GM18861 (cell line): ENCODE measurements around the gene PLEKHA5.
"Not testable (repeated sequence)": the region's sequence is repeated elsewhere in the genome, so short reads cannot be mapped to it uniquely, and the experiment has no call there.

Source experiments
- ATAC-seq: cut with Tn5 transposase; IDR thresholded peaks from one replicate; pipeline ENCODE4 v1.9.1; 2021; ENCODE audit not compliant: unreplicated experiment

PLEKHA5 gene

DNA sequence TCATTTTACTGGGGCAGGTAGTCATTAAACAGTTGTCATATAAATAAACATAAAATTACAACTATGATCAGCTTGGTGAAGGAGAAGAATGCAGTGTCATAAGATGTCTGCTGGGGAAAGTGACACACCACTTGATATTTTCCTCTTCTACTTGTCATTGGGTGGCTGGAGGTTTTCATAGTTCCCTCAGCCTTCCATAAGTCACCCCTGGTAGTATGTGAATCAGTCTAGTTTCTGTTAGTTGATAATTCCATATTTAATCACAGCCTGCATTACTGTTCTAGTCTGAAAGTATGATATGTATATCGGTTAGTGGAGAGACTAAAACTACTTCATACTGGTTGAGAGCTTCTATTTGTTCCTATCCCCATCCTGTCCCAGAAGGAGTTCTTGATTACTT lies 38.2 kb downstream of the PLEKHA5 start:
- ATAC-seq, result no peak

DNA sequence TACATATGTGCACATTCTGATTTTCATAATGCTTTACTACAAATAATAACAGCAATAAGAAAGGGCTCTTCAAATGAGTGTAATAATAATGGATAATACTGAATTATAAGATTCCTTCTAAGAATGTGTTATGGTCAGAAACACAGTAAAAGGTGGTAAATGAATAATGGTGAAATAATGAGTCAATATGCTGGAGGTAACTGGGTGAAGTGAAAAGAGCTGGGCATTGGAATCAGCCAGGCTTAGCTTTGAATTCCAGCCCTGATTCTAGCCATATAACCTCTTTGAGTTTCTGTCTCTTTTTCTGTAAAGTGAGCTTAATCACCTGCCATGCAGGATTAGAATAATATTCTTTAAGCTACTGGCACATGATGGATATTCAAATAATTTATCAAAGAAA lies 39.1 kb downstream of the PLEKHA5 start:
- no peak for ATAC-seq

DNA sequence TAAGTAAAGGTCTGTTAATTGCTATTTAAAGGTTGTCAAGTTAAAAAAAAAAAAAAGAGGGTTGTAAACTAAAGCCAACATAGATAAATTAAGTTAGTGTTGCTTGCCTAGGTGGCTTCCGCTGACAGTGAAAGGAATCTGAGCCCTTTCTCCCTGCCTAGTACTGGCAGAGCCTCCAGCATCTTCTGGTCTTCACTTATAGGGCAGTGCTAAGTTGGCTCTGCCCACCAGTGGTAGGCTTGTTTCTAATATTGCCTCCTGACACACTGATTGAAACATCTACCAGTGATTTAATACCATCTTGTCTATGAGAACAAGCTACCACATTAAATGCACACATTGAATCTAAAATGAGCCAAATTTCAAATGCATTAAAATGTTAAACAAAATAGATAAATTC lies 39.7 kb downstream of the PLEKHA5 start:
- no peak for ATAC-seq

DNA sequence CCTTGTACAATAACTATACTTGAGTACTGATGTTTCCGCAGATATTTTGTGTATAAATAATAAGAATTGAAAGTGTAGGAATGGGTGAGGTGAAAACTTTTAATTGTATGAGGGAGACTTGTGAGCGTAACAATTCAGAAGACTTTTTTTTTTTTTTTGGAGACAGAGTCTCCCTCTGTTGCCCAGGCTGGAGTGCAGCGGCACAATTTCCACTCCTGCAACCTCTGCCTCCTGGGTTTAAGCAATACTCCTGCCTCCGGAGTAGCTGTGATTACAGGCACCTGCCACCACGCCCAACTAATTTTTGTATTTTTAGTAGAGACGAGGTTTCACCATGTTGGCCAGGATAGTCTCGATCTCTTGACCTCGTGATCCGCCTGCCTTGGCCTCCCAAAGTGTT lies 40.8 kb downstream of the PLEKHA5 start:
- not testable (repeated sequence) for ATAC-seq

DNA sequence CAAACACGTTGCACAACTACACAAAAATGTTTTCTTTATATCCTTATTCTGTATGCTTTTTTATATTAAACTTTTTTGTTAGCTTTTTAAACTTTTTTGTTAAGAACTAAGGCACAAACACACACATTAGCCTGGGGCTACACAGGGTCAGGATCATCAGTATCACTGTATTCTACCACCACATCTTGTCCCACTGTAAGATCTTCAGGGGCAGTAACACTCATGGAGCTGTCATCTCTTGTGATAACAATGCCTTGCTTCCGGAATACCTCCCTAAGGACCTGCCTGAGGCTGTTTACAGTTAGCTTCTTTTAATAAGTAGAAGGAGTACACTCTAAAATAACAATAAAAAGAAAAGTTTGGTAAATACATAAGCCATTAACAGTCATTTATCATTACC lies 42.2 kb downstream of the PLEKHA5 start:
- no peak for ATAC-seq

DNA sequence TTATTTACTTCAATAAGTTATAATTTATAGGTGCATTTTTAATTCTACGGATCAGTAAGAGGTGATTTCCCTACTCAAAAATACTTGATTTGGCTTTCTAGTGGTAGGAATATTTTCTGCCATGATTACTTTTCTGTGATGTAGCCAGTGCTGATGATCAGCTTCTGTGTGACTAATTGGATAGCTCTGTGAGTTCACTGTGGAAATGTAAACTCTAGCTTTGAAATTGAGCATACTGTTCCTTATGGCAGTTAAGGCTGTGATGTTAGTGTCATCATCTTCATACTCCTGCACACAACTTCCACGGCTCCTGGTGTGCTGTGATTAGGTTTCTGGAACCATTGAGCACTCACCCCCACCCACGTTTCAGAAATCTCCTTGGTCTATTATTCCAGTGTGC lies 48.2 kb downstream of the PLEKHA5 start:
- ATAC-seq, result no peak

DNA sequence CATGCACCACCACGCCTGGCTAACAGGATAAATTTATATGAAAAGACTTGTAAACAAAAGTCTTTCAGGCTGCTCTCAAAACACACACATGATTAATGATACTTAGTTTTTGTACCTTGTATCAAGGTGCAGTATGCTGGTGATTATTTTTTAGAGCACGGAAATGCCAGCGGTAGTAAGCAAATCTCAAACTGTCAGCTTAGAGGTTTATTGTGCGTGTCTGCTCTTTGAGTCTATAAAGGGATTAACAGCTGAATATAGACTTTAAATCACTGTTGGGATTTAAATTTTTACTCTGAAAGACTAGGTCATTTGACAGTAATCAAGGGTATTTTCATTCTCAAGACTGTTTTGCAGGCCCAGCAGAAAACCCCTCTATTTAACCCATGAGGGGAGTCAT lies 50.5 kb downstream of the PLEKHA5 start:
- no peak for ATAC-seq

DNA sequence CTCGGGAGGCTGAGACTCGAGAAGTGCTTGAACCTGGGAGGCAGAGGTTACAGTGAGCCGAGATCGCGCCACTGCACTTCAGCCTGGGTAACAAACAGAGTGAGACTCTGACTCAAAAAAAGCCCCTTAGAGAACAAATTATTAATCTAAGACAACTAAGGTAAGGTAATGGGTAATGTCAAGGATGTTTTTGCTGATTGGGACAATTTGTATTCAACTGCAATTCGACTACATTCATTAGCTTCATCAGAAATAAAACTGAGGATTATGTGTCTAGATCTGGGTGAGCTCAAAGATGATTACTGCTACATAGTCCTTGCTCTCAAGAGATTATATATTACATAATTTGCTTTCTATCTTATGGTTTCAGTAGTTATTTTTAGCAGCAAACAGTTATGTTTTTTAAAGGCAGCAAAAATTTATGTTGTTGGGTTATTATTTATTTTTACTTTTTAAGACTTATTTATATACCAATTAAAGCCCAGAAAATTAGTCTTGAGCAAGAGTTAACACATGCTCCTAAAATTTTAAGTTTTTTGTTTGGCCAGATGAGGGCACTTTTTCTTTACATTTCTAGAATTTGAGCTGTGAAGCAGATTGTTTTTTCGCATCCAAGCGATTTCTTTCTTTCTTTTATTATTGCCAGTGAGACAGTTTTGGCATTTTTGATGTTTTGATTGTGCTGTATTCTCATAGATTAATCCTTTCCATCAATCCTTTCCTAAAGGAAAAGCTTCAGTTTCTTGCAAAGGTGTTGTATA lies 52.3 kb downstream of the PLEKHA5 start:
- no peak for ATAC-seq

DNA sequence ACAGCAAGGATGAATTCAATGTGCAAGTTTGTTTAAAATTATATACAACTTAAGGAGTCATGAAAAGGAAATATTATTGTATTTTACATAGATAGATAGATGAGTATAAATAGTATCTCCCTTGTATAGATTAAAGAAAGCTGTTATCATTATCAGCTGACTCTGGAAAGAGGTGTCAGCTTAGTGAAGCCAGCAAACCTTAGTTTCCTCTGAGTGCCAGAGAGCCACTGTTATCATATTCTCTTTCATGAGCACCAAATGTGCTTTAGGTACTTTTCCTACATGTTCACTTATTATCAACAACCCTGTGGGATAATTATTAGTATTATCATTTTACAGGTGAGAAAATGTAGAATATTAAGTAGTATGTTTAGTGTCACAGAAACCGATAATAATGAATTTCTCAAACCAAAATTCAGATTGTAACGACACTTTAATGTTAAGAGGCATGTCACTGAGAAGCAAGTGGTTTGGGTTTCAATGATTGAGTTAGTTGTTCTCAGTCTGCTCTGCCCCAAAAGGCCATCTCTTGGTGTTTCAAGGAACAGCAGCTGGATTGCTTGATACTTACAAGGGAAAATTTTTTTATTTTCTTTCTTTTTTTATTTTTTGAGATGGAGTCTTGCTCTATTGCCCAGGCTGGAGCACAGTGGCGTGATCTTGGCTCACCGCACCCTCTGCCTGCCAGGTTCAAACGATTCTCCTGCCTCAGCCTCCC lies 53.7 kb downstream of the PLEKHA5 start:
- no peak for ATAC-seq

DNA sequence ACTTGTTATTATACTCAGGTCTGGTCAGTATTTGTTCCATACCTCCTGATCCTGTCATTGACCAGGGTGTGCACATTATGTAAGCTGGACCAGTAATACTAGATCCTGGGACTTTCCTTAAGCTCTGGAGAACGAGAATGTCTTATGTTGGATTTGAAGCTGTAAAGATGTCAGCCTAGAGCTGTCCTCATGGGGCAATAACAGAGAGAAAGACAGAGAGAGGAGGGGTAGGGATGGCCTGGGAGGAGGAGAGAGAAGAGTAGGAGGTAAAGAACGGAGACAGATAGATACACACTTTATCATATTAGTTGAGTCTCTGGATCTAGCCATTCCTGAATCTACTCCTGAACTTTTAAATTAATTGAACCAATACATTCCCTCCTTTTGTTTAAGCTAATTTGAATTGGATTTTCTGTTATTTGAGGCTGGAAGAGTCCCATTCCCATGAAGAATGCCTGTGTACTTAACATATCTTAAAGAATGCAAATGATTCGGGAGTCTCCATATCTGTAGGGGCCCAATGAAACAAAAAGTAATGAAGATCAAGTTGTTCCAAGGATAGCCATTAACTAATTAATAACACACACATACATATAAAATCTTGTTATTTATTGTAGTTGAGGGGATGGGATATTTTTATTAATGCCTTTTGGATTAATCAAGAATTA lies 55.9 kb downstream of the PLEKHA5 start:
- ATAC-seq, result no peak

DNA sequence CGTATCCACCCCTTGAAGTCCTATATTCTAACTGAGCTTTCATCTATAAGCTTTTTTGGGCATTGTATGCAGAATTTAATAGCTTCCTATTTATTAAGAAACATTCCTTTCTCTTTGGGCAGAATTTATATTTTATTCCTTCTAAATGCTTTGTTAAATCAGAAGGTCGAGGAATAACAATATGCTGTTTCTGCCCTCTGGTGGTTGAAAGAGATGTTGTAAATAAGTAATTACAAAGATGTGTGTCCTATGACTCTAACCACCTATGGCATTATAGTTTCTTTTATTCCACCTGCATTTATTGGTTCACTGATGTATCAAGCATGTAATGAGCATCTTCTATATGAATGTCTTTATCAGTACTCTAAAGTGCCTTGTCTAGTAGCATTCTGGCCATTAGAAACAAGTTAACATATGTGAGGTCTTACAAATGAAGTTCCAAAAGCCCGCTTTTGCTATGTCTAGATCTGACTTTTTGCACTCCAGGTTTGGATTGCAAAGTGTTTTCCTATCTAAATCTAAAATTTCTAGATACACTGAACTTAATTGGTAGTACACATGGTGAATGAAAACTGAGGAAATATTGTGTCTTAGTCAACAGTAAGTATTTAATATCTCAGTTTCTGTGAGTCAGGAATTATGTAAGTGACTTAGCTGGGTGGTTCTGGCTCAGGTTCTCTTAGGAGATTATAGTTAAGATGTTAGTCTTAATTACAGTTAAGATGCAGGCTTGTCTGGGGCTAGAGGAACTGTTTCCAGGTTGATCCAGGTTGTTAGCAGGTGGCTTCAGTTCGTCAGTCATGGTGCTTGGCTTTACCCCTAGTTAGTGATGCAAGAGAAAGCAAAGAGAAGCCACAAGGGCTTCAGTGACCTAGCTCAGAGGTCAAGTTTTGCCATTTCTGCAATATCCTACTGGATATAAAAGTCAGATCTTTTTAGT lies 57.5 kb downstream of the PLEKHA5 start:
- ATAC-seq, result no peak

DNA sequence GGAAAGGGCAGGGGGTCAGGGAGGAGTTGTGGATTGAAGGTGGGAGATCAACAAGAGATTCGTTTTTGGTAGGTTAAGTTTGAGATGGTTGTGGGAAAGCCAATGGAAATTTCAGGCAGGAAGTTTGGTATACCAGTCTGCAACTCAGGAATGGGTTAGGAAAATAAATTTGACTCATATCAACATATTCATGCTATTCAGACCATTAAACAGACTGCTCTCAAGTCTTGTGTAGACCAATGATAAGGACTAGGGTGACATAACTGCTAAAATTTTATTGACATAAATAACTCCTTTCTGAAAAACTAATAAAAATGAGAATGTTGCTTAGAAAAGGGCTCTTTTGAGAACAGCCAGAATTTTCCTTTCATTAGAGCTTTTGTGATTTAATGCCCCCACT lies 60.0 kb downstream of the PLEKHA5 start:
- ATAC-seq, result no peak

DNA sequence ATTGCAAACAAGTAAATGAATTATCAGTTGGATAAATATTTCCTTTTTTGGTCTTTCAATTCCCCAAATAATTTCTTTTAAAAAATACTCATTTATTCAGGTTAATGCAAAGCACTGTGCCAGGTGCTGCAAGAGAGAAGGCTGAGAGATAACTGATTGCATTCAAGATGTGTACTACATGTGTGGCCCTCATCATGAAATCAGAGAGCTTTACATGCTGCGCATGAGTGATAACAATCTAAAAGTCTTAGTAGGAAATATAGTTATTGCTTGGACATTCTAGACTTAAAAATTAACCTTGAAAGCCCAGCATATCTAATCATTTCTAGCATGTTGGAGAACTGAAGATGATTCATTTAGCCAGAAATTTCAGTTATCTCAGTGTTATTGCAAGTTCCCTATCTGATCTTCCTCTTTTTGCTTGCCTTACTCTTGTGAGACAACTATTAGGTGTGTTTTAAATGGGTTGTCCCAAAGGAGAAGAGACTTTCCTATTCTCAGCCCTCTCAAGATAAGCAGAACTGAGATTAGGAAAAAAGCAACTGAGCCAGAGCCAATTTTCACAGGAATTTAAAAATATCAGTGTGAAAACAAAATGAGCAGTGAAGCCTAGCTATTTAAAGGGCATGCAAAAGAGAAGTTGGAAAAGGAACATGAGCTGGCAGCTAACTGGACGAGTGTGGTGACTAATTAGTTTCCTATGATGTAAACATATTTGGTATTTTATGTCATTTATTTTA lies 60.9 kb downstream of the PLEKHA5 start:
- ATAC-seq, result no peak

DNA sequence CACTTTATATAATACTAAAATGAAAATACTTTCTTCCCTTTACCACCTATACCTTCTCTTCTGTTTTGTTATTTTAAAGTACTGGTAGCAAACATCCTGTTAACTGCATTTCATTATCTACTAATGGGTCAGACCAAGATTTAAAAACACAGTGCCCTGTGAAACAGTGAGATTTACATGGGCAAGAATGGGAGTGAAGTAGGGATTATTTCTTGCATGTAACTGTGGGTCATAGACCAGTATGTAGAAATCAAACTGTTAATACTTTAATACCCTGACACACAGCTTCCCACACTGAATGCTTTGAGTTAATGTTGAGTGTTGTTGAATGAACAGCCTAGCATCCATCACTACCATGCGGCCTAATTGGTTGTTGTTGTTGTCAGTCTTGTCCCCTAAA lies 61.6 kb downstream of the PLEKHA5 start:
- ATAC-seq, result no peak

DNA sequence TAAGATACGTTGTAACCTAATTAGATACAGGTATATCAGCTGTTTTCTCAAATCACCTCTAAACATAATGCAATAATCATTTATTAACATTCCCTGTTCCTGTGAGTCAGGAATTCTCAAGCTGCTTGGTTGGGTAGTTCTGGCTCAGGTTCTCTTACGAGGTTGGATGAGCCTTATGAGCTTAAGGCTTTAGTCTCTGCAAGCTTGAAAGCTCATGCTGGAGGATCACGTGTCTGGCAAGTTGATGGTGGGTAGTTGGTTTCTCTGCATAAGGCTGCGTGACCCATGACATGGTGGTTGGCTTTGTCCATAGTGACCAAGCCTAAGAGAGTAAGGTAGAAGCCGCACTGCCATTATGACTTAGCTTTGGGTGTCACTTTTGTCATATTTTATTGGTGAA lies 62.0 kb downstream of the PLEKHA5 start:
- no peak for ATAC-seq

DNA sequence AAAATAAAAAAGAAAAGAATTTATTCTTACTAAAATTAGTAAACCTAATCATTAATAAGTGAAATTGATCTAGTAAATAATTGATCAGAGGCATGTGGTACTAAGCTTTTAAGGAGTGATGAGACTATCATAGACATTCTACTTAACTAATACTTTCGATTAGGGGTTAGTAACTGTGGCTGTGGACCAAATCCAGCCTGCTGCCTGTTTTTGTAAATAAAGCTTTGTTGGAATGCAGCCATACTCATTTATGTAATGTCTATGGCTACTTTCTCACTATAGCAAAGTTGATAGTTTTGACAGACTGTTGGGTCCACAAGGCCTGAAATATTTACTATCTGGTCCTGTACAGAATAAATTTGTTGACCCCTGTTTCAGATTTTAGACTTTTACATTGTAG lies 63.2 kb downstream of the PLEKHA5 start:
- no peak for ATAC-seq

DNA sequence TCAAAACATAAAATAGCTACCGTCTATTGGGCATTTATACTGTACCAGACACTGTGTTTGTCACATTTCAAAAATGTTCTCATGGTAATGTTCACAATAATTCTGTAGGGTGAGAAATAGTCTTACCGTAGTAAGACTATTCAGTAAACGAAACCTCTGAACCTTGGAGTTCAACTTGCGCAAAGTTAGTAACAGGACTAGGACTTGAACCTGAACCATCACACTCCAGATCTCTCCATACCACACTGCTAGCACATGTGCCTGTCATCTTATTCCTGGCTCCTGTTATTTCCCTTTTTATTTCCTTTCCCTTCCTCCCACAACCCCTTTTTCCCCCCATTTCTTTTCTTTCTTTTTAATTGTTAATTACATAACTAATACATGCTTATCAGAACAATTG lies 65.4 kb downstream of the PLEKHA5 start:
- ATAC-seq, result no peak

DNA sequence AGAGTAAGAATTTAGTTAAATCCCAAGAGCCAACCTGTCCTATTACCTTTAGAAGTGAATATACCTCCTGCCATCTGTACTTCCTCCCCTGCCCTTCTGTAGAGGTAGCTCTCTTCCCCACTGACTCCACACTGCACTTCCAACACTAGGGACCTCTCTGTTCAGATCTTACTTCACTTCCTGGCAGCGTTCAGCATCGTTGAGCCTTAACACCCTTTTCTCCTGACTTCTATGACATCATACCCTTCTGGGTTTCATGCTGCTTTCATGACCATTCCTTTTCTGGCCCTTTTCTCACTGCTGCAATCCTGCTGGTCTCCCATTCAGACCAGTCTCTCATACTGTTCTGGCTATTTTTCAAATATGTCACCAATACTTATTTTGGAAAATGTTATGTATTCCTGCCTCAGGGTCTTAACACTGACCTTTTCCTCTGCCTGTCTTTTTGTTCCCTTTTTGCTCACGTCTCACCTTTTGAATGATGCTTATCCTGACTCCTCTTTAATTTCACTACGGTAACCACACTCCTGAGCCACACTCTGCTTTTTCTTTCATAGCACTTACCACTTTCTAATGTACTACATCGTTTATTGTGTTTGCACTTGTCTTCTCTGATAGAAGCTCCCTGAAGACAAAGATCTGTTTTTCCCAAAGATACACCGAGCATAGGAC lies 67.6 kb downstream of the PLEKHA5 start:
- ATAC-seq, result no peak

DNA sequence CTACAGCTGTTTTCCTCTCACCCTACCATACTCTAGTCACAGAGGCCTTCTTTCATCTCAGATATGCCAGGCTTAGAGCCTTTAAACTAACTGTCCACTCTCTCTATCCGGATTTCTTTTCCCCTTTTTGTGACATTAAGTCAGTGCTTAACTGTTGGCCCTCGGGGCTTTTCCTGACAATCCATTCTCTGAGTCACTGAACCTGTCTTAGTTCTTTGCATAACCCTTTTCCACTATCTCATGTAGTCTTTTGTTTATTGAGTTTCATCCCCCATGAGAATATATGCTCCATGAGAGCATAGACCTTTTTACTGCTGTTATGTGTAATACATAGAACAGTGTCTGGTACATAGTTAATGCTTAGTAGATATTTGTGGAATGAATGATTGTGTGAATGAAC lies 68.7 kb downstream of the PLEKHA5 start:
- ATAC-seq, result no peak

DNA sequence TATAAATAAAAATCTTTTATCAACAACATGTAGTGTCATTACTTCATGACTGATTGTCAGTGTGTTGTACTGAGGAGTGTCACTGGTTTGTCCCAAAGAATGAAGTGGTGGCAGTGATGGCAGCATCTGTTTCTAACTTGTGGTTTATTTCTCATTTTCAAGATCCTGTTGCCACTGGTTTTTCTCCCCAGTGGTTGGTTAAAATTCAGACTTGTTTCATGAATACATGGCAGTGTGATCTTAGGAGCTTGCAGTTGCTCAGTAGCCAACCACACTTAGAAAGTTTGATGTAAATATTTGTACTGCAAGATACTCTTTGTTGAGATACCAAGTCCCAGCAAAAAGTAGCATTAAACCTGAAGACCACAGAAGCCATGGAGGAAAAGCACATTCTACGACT lies 69.8 kb downstream of the PLEKHA5 start:
- no peak for ATAC-seq
